HG03469 (cell line): ENCODE measurements around the gene KCTD15.
"Not testable (repeated sequence)": the region's sequence is repeated elsewhere in the genome, so short reads cannot be mapped to it uniquely, and the experiment has no call there.

Experiments
- ATAC-seq: cut with Tn5 transposase; IDR thresholded peaks from one replicate; pipeline ENCODE4 v1.9.1; 2021; ENCODE audit warnings: mild to moderate bottlenecking, moderate library complexity, moderate number of reproducible peaks; ENCODE audit not compliant: unreplicated experiment

KCTD15 gene

DNA sequence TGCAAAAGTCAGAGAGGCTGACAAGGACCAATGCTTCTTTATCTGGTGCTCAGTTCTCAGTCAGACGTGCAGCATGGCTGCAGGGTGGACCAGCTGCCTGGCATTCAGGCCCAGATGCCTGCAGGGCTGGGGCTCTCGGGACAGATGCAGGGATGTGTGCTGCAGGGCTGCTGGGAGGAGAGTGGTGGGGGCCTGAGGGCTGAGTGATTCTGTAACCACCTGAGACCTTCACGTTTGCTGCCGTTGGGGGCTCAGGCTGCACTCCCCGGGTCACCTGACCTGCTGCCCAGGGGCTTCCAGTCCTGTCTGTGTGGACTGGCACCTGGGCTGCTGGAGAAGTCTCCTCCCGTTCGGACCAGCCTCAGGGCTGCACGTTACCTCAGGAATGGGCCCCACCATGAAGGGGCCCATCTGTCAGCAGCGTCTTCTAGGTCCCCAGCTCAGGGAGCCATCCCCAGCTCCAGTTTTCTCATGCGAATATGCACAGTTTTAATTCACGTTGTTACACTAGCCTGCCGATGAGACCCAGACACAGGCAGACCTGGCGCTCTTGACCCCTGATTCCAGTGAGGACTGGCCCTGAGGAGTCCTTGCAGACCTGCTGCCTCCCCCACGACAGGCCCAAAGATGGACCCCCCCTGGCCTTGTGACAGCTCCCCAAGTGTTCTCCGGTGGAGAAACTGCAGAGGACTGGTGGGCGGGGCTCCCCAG, 16.9 kb downstream of the KCTD15 start:
- ATAC-seq, result no peak

DNA sequence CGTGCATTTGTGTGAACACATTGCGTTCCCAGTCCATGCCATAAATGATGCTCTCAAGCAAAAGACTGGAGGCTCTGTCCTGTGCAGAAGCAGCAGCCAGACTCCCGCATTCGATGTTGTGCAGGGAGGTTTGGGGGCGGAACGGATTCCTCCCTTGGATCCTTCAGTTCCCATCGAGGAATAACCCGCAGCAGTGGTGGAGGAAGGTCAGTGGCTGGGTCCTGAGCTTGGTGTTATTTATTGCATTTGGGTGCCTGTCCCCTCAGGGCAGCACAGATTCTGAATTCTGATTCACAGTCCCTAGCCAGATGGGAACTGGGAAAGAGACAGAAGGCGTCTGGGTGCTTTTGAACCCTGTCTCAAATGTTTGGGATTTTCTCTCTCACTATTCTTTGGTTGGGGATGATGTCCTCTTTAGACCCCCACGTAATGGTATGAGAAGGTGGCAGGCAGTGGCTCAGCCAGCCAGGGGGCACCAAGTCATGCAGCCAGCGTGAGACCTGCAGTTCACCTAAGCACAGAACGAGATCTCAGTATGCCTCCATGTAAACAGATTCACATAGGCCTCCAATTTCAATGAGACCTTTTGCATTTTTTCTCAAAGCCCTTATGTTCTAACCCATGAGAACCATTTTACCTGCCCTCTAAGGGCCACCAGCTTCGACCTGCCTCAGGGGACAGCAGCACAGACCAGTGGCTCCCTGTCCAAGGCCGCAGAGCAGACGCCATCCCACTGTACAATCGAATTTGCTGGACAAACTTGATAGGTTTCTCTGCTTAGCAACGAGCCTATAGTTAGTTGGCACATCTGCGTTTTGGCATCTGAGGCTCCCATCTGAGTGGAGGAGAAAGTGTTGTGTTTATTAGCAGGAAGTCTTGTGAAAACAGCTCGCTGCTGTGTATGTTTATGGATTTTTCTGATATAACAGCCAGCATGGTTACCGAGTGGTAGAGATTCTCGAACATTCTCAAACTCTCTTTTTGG, 17.8 kb downstream of the KCTD15 start:
- no peak for ATAC-seq

DNA sequence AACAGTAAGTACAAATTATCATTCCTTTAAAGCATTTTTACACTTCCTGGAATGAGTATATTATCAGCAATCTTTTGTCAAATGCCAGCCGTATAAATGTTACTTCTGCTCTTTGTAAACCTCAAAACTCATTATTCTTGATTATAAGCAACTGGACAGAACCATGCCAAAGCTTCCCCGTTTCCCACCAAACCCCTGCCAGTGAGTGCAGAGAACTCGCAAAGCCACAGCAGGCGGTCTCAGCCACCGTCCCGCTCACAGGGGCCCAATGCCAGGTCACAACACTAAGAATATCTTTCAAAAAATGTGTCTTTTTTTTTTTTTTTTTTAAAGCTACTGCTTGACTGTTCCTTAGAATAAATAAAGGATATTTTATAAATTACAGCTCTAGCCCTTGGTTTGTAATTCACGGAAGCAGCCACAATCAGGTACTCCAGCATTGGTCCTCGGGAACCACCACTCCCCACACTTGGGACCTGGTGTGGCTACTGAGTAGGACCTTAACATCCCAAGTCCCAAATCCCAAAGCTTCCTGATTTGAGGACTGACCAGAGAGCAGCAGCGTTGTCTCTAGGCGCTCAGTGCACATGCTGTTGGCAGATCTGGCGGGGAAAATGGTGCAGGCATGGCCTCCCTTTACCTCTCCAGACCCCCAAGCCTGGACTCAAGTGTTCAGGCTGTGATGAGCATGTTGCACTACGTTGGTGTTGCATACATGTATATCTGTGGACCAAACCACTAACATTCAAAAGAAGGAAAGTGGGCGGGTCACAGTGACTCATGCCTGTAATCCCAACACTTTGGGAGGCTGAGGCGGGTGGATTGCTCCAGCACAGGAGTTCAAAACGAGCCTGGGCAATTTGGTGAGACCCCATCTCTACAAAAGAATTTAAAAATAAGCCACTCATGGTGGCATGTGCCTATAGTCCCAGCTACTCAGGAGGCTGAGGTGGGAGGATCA, 19.0 kb downstream of the KCTD15 start:
- no peak for ATAC-seq

DNA sequence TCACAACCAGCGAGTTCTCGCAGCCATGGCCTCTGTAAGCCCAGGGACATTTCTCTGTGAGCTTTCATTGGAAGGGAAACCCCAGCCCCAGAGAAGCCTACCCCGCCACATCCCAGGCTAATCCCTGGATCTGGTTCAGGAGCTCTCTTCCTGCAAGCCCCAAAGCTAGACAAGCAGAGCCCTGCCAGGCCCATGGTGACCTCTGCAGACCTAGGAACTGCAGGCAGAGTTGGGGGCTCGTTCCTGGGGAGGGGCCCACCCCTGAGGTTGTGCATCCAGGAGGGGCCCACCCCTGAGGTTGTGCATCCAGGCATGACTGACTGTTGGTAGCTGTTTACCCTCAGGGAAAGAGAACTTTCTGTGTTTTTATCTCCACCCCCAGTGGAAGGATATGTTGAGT, 21.7 kb downstream of the KCTD15 start:
- ATAC-seq, result no peak

DNA sequence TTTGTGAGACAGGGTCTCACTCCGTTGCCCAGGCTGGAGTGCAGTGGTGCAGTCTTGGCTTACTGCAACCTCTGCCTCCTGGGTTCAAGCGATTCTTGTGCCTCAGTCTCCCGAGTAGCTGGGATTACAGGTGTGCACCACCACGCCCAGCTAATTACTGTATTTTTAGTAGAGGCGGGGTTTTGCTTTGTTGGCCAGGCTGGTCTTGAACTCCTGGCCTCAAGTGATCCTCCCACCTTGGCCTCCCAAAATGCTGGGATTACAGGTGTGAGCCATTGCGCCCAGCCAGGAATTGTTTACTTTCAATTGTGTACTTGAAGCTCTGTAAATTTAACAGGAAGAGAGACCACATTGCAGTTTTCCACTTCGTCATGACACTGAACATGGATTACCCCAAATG, 22.4 kb downstream of the KCTD15 start:
- ATAC-seq, result not testable (repeated sequence)

DNA sequence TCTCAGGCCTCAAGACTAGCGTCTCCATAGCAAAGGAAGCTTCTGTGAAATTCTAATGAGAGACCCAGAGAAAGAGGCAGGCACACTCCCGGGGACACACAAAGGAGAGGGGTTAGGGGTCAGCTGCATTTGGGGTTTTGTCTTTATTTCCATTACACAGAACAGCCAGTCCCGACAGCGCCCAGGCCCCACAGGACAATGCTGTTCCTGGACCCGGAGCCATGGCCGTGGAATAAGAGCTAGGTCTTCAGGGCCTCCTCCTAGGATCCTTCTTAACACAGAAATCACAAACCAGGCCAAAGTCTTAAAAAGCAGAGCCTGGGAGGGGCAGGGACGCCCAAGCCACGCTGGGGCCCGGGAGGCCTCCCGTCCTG, 22.8 kb downstream of the KCTD15 start:
- ATAC-seq, result no peak

DNA sequence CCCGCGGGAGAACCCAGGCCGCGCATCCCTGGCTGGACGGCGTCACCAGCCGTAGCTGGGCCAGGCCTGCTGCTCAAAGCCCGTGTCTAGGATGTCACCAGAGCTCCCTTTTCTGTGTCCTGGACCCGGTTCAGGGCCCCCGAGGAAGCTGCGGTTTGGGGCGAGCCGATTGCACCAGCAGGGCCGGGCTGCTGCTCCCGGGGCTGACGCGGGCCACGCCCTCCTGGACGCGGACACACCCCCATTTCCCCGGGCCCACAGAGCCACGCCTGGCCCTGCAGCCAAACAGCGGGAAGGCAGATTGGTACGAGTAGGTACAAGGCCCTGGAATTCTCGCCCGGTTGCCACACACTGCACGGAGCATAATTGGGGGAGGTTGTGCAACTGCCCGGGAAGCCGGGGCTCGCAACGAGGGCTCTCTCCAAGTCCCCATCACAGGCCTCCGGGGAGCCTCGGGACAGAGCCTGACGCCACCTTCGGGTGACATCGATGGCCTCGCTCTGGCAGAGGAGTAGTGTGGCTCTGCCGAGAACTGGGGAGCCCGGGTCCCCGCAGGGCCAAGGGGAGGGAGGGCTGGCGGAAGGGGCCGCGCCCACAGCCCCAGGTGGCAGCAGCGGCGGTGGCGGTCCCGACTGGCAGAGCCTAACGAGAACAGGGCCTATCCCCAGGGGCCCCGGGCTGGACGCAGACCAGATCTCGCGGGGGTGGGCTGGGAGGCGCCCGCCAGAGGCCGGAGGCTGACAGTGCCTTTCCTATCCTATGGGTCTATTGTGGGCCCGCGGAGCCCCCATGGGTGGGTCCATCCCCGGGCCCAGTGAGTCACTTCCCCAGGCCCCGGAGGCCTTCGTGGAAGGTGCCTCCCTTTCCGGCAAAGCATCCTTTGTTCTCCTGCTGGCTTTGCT, 23.5 kb downstream of the KCTD15 start:
- ATAC-seq, result no peak

DNA sequence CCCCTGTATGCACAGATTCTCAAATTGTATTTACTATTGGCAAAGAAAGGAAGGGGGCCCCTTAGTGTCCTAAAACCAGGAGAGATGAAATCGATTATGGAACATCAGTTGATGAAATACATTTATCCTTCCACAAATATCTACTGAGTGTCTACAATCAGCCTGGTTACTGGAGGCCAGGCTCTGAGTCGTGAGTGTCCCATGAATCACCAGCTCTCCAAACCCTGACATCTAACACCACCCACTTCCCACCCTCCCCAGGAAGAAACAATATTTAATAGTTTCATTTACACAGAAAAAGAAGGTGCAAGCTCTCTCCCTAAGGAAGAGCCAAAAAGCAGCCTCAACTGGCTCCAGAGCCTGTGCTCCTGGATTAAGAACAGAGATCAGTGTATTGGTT, 25.2 kb downstream of the KCTD15 start:
- ATAC-seq, result no peak

DNA sequence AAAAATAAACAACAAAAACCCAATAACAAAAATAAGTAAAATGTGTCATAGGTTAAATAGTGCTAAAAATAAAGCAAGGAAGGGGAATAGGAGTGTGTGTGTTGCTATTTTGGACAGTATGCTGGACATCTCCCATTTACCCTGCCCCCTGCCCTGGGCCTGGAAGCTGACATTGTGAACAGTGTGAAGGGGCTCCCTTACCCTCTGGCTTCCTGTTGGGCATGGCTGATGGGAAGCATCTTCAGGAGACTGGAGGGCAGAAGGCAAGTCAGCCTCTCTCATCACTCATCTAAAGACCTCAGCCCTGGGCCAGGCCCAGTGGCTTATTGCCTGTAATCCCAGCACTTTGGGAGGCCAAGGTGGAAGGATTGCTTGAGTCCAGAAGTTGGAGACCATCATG, 26.7 kb downstream of the KCTD15 start:
- no peak for ATAC-seq

DNA sequence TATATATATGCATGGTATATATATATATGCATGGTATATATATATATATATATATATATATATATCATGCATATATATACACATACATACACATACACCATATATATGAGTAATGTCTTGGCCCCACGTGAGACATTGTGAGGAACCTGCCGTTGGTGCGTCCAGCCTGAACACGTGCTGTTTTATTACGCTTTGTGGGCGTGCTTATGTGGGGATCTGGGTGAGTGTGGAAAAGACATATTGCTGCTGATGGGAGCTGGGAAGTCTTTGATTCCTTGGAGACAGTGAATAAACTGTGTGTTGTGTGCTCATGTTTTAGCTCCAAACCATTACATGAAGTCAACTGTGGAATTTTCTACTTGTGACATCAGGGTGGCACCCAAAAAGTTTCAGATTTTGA, 28.9 kb downstream of the KCTD15 start:
- no peak for ATAC-seq

DNA sequence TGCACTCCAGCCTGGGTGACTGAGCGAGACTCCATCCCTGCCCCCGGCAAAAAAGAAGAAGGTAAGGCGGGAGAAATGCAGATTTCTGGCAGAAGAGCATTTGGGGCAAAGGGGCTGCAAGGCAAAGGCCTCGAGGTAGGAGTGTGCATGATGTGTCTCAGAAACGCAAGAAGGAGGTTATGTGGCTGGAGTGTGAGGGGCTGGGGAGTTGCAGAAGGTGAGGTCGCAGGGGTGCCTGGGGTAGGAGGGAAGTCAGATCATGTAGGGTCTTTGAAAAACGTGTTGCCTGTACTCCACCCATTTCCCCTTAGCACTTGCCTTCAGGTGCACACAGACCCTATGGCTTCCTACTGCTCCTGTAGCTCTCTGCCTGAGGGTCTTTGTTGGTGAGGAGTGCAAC, 29.9 kb downstream of the KCTD15 start:
- no peak for ATAC-seq

DNA sequence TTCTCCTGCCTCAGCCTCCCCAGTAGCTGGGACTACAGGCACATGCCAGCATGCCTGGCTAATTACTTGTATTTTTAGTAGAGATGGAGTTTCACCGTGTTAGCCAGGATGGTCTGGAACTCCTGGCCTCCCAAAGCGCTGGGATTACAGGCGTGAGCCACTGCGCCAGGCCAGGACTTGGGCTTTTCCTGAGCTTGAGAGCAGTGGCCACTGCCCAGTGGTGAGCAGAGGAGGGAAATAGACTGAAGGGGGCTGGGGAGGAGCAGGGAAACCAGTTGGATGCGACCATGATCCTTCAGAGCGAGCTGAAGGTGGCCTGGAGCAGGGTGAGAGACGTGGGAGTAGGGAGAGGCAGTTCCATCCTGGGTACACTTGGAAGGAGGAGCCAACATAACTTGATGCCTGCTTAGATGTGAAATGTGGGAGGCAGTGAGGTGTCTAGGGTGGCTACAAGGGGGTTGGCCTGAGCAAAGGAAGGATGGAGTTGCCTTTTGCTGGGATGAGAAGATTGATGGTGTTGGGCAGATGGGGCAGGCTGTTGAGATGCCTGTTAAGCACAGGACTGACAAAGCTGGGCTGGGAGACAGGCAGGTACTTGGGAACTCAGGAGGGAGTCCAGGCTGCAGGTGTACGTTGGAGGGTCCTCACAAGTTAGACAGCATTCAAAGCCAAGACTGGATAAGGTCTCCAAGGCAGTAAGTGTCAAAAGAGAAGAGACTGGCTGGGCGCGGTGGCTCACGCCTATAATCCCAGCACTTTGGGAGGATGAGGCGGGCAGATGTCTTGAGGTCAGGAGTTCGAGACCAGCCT, 31.8 kb downstream of the KCTD15 start:
- ATAC-seq, result no peak

DNA sequence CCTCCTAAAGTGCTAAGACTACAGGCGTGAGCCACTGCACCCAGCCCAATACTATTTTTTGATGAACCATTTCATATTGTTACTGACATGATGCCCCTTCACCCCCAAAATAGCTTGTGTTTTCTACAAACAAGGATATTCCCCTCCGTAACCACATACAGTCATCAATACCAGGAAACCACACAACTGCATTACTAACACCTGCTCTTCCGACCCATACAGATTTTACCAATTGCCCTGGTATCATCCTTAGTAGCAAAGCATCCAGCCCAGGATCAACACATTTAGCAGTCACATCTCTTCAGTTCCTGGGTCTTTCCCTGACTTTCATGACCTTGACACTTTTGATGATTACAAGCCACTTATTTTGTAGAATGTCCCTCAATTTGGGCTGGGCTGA, 33.6 kb downstream of the KCTD15 start:
- no peak for ATAC-seq

DNA sequence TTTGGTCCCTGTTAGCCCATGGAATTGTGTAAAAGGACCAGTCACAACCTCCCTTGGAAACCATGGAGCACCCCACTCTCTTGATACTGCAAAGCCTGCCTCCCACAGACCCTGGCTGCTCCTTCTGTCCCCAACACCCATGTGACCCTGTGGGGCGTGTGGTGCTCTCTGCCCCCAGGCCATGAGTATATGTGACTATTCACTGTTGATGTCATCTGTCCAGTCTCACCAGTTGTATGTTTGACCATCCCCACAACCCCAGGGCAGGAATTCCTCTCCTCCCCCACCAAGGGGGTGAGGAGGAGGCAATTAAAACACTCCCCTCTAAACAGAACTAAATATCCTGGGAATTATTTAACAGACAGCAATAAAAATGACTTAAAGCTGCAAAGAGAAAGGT, 35.2 kb downstream of the KCTD15 start:
- ATAC-seq, result no peak

DNA sequence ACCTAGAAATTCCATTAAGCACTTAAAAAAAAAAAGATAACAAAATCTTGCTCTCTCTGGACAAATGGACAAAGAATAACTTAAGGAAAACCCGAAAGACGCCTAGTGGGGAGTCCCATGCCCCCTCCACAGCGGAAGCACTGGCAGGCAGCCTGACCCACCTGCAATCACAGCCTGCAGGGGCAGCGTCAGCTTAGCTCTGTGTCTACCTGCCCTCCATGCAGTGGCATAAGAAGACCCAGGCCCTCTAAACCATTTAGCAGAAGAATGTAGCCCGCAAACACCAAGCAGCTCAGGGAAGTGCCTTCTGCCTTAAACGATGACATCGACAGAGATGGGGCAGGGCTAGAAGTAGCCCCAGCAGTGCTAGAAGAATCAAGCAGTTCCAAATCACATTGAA, 36.0 kb downstream of the KCTD15 start:
- ATAC-seq, result no peak

DNA sequence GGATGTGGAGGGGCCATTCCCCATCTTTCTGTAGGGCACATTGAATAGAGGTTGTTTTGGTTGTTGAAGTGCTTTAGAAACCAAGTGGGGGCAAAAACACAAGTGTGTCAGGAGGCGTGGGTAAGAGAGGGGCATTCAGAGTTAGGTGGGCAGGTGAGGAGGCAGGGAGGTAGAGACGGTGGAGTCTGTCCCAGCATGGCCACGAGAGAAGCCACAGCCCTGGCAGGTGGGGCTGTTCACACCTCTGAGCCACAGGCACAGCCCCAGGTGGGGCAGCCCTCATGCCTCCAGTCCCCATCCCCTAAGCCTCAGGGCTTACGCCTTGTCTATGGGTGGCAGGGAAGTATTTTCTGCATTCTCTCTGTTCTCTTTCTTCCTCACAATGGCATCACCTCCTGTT, 43.7 kb downstream of the KCTD15 start:
- ATAC-seq, result no peak

DNA sequence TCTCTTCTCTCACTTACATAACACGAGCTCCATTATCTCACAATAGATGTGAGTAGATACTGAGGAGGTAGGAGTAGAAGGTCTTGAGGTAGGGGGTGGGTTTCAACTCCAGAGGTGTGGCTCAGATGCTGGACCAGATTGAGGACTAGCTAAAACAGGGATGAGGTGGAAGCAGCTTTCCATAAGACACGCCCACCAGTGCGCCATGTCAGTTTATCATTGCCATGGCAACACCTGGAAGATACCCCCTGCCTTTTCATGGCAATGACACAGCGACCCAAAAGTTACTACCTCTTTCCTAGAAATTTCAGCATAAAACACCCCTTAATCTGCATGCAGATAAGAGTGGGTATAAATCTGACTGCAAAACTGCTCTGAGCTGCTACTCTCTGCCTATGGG, 44.1 kb downstream of the KCTD15 start:
- ATAC-seq, result no peak

DNA sequence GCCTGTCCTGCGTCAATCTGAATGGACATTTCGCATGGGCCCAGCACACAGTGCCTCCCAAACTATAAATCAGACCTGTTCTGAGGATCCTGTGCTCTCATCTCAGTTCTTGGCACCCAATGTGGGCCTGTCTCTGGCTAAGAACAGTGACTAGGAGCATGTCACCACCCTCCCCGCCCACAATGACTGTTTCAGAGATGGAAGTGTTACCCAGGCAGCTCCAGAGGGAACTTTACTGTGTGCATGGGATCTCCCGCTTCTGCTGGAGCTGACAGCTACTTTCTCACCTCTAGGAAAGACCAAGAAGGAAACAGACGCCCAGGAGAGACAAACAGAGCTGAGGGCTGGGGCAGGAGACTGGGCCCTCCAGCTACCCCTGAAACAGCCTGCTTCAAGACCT, 45.0 kb downstream of the KCTD15 start:
- no peak for ATAC-seq

DNA sequence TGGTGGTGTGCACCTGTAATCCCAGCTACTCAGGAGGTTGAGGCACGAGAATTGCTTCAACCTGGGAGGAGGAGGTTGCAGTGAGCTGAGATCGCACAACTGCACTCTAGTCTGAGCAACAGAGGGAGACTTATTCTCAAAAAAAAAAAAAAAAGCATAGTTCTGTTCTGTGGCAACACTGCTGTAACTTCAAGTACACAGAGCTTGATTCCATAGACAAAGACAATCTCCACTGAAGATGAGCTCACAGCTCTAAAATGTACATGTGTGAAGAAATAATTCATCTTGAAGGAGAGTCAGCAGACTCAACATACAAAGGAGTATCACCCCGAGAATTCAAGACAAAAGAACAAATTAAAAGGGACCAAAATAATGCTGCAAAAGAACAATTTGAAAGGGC, 47.8 kb downstream of the KCTD15 start:
- ATAC-seq, result no peak
